Suppressor macrophage (primary cell): ENCODE results near the gene RIC3.

Source experiments
- DNase-seq, 4 experiments: peaks; one replicate each; pipeline ENCODE4 v3.0.0-alpha.2; 2020 to 2022

RIC3 gene

DNA sequence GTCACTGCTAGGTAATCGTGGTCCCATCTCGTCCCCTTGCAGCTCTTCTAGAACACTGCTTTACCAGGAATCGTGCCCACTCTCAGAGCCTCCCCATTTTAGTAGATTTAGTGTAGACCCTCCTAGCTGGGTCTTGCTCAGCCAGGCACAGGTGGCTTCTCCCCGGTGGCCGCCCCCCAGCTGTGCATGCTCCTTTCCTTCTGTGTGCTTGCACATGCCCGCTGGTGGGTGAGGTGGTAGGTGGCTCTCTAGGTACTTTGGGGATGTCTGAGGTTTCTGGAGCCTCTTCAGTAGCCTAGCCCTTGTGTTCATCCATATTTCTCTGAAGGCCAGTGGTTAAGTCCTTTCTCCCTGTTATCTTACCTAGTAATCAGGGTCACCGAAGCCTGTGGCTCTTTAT, 82.3 kb downstream of the RIC3 start:
- DNase-seq, result no peak

- DNase-seq, result no peak
Observed at GRCh38 chr11:8086001-8086479, 82.8 kb downstream of the RIC3 start.

GRCh38 chr11:8085011-8085645, 83.7 kb downstream of the RIC3 start:
- no peak for DNase-seq

- DNase-seq, result no peak
Observed at GRCh38 chr11:8084352-8084751, 84.5 kb downstream of the RIC3 start.

DNA sequence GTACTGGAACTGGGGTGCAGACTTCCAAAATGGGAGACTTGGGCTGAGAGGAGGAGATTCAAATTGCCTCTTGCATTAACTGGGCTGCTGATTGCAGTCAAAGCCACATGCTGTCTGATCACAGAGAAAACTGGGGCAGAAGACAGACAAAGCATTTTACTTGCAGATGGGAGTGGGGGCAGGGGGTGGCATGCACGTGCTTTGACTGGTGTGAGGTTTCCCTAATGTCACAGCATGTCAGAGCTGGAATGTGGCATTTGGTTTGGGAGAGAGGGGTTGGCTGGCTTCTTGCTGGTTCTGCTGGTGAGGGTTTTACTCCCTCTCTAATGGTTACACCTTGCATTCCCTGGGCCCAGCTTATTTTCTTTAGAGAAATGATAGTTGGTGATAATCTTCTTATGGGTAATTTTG, 84.9 kb downstream of the RIC3 start:
- no peak for DNase-seq

DNA sequence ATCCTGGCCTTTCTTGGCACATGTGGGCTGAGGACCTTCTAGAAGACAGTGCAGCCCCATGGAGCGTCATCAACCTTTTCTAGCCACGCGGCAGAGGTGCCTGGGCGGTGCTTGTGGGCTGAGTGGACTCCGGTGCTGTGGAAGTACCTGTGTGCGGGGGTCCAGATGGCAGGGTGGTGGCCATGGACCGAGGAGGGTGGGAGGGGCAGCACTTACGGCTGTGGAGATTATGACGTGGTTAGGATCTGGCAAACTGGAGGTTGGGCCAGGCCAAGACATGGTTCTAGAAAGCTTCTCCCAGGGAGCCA, 85.8 kb downstream of the RIC3 start:
- no peak for DNase-seq

DNA sequence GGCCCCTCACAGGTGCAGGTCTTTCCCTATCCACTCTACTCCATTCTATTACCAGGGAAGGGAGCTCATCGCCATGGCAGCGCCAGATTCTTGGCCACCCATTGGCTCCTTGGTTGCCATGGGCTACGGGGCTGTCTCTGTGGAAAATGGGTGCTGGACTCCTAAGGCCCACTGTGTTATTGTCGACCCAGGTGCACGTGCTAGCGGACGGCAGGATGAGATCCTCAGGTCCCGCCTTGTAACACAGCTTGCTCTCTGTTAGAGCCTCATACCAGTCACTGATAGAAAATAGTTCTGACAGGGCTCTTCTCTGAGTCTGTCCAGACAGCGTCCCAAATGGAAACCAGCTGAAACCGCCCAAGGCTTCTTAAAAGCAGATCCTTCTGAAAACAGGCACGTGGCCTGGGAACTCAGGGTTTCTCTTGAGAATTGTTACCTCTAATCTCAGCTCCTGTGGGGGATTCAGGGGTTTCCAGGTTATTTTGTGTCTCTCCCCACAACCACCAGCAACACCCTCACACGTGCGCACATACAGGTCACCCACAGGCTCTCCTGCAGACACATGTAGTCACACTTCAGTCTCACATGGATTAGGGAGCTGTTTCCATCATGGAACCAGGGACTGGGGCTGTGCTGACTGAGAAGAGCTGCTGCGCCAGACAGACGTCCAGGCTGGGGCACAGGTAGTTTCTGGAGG, 86.3 kb downstream of the RIC3 start:
- no peak for DNase-seq

GRCh38 chr11:8081591-8082250, 87.1 kb downstream of the RIC3 start:
- DNase-seq, result no peak

DNA sequence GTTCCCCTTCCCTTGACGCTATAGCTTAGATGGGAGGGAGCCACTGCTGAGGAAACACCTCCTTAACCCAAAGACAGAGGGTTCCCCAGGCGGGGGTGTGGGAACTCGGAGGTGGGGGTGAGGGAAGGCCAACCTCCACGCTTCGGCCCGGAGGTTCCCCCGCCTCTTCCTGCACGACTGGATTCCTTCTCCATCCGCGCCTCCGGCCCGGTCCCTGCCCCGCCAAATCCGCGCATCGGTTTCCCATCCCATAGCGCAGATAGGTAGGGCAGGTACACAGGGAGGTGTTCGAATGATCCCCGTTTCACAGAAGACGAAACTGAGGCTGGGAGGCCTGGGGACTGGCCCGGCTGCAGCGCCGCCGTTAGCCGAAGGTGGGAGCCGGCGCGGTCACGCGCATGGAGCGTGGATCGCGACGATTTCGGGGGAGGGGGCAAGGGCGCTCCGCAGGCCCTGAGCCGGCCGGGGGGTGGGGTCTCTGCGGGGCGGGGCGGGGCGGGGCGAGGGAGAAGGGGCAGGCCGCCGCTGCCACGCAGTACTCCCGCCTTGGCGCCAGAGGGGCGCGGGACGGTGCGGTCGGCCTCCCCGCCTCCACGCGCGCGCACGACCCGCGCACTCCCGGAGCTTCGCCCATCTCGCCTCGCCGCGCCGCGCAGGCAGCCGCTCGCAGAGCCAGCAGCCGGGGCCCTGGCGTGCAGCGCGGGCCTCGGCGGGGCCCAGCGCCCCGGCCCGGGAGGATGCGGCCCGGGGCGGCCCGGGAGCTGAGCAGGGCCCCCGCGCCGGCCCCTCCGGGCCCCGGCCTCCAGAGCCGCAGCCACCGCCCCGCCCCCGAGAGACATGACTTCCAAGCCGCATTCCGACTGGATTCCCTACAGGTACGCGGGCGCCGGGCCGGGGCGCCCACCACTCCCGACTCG, 87.9 kb downstream of the RIC3 start, which contains the start of gene TUB:
TUB (plus strand) TSS at position 538 of the 917 bp plus-strand sequence; CDS start at position 838, 300 bp downstream.
- DNase-seq, result peak in 1 of 4 experiments; percentile 10

GRCh38 chr11:8080069-8080670, 88.7 kb downstream of the RIC3 start:
- DNase-seq, result no peak

DNA sequence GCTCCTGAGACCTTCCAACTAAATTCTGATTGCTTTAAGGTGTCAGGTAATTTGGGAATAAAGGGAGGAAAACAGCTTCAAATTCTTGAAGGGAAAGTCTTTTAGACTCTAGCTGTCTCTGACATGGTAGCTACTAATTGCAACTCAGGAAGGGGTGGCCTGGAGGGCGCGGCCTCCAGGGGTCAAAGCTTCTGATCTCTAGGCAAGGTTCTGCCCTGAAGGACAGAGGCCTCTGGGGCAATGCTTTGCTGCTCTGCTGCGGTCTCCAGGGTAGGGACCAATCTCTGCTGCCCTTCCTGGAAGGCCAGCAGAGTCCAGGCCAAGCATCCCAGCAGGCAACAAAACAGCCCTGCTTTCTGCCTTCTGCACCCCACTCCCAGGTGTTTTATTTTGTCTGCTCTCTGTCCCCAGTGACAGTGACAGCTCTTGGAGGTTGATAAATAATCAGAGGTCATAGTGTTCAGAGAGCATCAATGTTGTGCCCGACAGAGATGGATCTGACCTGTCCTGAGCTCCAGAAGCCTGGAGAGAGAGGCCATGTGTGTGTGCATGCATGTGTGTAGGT, 89.6 kb downstream of the RIC3 start:
- no peak for DNase-seq

DNA sequence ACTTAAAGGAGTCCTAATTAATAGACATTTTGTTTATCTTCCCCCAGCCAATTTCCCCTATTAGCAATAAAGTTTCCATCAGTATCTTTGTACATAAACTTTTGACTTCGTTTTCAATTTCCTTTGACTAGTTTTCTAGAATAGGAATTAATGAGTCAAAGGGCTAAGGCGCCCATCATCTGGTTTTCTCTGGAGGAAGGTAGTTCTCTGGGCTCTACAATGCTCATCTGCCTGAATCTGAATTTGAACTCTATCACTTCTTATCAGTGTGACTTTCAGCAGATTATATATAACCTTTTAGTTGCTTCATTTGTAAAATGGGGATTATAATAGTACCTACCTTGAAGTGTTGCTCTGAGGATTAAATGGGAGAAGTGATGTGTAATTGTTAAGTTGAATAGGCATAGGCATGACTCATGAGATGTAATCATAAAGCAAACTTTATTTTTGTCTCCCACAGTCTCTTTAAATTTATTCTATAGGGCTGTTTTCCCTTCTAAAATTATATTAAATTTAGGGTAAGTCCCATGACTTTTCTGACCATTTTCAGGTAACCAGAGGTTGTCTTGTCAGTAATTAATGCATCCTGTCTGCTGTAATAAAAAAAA, 93.6 kb downstream of the RIC3 start:
- no peak for DNase-seq

GRCh38 chr11:8071616-8072581, 96.9 kb downstream of the RIC3 start:
- no peak for DNase-seq

DNA sequence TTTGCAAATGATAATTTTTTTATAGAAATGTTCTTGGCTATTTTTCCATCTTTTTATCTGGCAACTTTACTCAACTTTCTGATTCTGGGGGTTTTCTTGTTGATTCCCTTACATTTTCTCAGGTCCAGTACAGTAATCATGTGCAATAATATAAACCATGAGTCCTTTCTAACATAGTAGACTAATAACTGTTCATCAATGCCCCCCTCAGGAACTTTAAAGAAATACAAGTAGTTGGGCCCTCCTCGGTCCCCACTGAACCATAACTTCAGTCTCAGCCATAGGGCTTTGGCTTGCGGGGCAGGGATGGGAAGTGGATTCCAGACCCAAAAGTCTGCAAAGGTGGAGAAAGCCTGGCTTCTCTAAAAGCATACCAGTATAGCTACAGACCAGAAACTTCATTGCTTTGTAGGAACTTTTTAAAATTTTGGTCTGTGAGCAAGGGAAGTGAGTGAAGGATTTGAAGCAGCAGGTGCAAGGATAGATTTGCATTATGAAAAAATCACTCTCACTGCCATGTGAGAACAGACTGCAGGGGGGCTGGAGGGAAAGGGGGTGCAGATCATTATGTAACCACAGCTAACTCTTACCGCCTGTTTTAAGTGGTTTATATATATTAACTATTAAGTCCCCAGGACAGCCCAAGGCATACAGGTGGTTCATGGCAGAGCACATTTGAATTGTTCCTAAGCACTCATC, 98.3 kb downstream of the RIC3 start:
- DNase-seq, result peak; percentile 15 to 41 (median 27)

- DNase-seq, result no peak
Observed at GRCh38 chr11:8069771-8070170, 99.1 kb downstream of the RIC3 start.

DNA sequence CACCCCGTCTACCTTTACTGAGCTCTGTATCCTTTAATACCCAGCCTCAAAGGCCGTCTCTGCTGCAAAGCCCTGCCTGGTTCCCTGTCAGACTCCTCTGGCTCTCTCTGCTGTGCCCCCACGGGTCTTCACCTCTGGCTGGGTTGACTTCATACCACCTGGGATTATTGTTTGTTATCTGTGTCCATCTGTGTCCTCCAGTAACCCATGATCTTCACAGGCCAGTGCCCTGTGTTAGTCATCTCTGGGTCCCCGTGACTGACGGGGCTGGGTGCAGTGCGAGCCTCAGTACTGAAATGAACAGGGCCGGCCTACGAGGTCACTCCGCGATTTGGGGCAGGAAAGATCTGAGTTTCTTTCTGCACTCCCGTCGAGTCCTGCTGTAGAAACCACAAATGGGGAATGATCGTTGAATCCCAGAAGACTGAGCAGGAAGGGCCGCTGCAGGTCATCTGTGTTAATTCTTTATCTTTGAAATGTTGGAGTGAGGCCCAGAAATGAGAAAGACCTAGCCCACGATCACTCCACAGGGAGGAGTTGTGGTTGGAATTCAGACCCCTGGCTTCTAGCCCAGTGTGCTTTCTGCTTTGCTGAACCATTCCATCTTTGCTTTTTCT, 100.1 kb downstream of the RIC3 start:
- DNase-seq, result no peak

DNA sequence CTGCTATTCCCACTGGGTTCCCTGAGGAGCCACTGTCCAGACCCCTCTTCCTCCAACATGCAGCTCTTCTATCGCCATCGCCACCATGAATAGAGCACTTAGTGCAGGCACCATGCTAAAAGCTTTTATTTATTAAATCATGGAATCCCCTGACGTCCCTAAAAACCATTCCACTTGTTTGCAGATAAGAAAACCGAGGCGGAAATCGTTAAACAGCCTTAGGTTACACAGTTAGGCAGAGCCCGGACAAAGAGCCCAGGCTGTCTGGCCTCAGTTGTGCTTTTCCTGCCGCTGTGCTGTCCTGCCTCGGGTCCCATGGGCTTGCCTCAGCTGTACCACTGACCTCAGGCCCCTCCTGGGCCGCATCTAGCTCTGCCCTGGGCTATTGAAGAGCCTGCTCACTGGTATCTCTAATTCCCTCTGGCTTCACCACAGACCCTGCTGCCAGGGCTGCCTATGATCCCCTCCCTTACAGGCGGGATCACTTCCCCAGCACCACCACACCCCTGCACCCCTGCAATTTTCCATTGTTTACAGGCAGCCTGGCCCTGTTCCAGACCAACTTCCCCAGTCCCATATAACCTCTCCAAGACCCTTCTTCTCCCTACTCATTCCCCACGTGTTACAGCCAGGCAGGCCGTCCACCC, 100.8 kb downstream of the RIC3 start:
- no peak for DNase-seq

GRCh38 chr11:8067567-8067928, 101.3 kb downstream of the RIC3 start:
- no peak for DNase-seq
